Left renal cortex interstitium (tissue), 4 donors: Measurements from ENCODE around the gene FHIT. TPM values are rescaled to one million over a fixed set of nuclear protein-coding genes. Genes with fewer than 3 reads are reported as not detected.

ENCODE experiments used
- DNase-seq, 4 donors: peaks; one replicate each; pipeline ENCODE4 v3.0.0-alpha.2; 2013; ENCODE audit warnings: low read depth in 4 of 4, low spot score in 2 of 4, missing footprints in 1 of 4
- polyA plus RNA-seq, 4 donors: library from polyadenylated mRNA; unstranded; fragments of 120-200 nt; gene quantifications; one replicate each; pipeline ENCODE4 v1.2.1, GENCODE V29; 2013; ENCODE audit not compliant: insufficient read length in 4 of 4

The FHIT gene
- polyA plus RNA-seq, 4 donors = 23.4 to 29.9 (median 26.0) TPM

DNA sequence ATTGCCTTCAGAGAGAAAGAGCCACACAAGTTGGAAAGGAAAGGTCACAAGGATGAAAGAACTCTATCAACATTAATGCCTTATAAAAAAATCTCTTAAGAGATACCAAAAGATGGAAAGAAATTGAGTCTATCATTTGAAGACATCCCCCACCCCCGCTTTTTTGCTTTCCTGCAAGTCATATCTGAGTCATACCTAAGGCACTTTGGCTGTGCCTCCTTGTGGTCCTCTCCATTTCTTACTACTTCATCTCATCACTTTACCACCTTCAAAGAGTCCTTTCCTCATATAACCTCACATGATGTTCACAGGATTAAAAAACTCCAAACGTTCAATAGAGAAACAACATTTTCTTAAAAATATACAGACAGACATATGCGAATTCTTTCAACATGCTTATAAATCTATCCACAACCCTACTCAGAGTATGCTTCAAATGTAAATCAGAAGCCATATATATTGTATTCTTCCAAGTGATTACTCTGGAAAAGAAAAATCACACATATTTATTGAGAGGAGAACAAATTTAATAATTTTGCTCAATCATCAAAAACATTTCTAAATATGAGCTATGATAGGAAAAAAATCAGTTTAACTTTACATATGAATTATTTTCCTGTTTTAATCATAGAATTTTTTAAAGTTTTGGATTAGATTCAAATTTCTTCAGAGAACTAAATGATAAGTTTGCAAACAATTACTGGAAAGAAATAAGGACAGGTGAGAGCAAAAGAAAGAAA, 1197.6 kb downstream of the FHIT start:
- DNase-seq = no peak

DNA sequence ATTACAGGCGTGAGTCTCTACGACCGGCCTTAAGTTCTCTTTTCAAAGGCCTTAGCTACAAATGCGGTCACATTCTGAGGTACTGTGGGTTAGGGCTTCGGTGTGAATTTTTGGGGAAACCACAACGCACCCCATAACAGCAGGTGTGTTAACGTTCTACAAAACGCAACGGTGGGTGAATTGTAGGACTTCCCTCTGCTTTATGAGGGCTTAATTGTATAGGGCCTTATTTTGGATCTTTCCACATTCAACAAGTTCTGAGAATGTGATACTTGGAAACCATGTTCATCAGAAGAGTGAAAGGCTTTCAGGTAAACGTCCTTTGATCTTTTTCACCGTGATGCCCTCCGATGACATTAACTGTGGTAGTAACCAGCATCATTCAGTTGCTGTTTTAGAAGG, 1202.8 kb downstream of the FHIT start:
- no peak for DNase-seq

DNA sequence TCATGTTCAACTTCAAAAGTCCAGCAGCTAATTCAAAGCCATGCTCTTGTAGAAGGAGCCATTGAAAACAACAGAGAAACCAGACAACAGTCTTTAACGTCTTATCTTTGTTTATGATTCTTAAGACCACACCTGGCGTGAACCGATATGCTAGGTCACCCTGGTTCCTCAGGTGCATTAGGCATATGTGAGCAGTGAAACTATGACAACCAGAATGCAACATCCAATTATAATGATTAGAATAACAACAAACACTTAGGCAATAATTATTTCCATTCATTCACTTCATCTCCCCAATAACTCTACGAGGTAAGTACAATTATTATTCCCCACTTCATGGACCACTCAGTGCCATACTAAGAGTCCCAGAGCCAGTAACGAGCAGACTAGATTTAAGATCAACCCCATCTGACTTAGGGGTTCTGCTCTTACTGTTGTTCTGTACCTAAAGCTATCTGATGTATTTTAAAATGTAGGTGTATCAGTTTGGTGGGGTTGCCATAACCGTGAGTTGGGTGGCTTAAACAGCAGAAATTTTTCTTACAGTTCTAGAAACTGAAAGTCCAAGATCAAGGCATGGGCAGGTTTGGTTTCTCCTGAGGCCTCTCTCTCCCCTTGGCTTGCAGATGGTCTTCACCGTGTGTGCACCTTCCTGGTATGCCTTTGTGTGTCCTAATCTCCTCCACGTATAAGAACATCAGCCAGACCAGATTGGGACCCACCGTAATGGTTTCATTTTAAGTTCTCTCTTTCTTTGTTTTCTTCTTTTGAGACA, 1203.6 kb downstream of the FHIT start:
- no peak for DNase-seq

DNA sequence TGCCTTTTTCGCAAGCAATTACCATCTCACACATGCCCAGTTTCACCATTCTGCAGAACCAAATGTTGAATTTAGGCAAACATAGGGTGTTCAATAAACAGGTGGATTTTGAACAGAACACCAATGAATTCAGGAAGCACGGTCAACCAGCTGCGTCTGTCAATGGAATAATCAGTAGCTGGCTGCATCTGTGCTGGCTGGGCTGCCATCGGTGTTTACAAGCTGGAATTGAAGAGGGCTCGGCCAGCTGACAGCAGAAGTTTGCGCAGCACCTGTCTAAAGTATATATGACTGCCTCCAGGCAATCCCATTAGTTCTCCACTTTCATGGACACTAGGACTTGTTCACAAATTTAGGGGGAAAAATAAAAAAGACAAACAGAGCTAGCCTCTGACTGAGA, 1205.0 kb downstream of the FHIT start:
- DNase-seq = no peak

DNA sequence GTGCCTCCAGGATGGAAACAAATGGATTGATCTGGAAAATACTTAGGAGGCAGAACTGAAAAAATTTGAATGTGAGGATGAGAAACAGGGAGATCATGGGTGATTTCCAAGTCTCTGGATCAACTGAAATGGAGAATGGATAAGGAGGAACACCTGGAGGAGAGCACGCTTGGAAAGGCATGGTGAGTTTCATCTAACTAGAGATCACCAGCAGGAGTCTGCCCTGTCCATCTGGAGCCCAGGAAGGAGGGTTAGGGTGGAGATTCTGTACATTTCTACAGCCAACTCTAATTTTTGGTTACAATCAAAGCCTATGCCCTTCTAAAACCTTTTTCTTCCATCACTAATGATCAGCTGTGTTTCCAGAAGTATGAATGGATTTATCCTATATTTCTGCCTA, 1205.6 kb downstream of the FHIT start:
- no peak for DNase-seq

GRCh38 chr3:60036803-60037202, 1214.4 kb downstream of the FHIT start:
- DNase-seq = no peak

DNA sequence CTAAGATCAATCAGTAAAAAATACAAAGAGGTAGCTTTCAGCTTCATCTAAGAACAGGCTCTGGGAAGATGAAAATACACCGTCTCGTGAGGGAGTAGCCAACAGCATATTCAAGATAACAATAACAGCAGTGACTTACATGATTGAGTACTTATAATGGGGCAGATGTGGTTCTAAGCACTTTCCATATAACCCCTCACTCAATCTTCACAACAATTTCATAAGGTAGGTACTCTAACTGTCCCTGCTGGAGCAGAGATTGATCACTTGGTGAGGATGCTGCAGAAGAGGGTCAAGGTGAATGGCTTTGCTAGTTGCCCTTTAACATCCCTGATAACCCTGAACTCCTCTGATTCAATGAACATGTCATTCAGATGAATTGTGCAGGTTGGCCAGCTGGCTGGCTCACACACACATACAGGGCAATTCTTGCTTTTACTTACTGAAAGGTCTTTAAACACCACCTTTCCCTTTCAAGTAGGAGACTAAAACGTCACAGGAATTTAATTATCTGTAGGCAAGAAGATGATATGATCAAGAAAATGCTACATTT, 1217.3 kb downstream of the FHIT start:
- DNase-seq = no peak

- no peak for DNase-seq
Observed at GRCh38 chr3:60030982-60031381, 1220.3 kb downstream of the FHIT start.

DNA sequence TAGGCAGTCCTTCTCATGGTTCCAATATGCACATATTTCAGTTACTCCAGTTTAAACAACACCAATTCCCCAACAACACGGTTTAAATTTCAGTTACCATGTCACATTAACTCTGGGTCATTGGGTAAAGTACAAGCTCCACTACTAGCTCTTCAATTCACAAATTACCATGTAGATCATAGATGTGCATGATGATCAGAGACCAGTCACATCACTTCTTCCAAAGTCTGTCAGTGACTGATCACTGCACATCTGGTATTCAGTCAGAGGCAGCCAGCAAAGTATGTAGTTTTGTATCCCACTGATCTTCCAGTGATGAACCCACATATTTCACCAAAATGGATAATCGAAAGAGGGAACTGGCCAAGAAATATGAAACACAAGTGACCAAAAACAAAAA, 1223.0 kb downstream of the FHIT start:
- DNase-seq = no peak

DNA sequence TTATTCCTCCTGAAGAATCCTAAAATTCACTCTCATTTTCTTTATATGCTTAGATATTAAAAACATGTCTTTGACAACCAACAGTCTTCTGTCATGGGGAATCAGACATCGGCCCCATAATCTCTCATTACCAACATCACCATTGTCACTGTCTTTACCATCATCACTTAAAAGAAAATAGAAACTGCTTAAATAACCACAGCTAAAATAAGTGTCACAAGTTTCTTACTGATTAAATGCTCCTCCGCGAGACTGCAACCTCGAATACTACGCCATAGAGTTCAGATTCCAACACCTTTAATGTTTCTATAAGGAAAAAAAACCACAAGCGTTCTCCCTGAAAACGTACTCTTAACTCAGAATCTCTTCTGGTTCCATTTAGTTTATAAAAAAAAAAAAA, 1223.9 kb downstream of the FHIT start:
- DNase-seq = no peak

DNA sequence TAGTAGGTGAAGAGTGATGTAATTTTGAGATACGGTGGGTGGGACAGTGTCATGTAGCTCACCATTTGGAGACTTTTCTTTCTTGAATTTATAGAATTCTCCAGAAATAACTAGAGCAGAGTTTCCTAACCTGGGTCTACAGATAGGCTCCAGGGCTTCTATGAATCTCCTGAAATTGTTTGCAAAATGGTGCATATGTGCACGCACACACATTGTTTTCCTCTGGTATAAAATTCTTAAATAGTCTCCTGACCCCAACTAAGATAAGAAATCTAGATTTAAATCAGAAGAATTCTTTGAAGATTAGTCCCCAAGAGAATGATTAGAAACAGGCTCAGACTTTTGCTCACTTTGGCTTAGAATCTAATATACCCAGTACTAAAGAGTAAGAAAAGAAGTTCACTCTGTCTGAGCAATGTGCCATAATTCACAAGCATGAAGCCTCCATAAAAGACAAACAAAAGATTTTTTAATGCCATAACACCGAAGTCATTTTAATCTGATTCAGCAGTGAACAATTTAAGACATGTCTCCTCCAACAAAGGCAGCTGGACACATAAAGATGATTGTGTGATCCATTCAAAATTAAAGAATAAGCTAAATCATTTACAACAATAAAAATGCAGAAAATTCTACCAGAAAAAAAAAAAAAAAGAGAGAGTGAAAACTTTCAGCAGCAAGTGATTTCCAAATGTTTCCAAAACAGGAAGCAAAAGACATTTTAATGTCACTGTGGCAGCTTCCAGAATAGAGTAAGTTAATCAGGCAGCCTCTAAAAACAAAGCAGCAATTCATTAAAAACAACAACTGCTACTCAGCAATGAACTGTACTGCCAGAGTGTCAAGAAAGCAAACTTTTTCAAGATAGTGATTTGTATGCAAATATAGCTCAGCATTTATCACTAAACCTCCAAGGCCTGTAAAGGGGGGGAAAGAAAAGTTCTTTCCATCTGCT, 1225.9 kb downstream of the FHIT start:
- DNase-seq = peak; percentile 11 to 27 (median 23)

GRCh38 chr3:60024400-60024799, 1226.9 kb downstream of the FHIT start:
- no peak for DNase-seq

- DNase-seq = no peak
Observed at GRCh38 chr3:60023189-60023588, 1228.1 kb downstream of the FHIT start.

- no peak for DNase-seq
Observed at GRCh38 chr3:60017631-60018030, 1233.6 kb downstream of the FHIT start.

GRCh38 chr3:60015032-60015705, 1236.1 kb downstream of the FHIT start:
- no peak for DNase-seq

DNA sequence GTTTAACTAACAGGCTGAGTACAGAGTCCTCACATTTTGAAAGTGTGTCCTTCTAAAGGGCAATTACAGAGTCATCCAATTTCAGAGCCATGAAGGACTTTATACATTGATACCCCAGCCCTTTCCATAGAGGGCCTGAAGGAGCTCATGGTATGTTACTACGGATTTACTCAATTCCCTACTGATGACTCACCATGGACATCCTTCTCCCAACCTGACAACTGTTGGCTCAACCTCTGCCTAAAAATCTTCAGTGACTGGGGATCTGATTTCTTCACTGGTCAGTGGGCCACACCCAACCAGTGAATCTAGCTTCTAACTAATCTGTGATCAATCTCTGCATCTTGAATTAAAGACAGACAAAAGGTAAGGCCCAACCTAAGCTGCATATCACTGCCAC, 1238.0 kb downstream of the FHIT start:
- no peak for DNase-seq

DNA sequence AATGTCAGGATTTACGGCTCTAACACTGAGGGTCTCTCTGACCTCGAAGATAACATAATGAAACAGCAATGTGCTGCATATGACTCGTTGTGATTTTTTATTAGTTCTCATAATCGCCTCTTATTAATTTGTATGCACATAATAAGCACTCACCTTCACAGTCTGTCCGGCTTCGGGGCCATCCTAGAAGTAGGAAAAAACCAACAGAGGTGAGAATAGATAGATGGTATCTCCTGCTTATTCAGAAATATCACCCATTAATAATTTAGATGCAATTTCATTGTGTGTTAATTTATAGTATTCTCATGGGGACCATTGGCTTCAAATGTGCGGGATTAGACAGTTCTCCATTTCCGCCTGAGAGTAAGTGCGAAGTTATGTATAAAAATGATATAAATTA, 1240.0 kb downstream of the FHIT start:
- no peak for DNase-seq

DNA sequence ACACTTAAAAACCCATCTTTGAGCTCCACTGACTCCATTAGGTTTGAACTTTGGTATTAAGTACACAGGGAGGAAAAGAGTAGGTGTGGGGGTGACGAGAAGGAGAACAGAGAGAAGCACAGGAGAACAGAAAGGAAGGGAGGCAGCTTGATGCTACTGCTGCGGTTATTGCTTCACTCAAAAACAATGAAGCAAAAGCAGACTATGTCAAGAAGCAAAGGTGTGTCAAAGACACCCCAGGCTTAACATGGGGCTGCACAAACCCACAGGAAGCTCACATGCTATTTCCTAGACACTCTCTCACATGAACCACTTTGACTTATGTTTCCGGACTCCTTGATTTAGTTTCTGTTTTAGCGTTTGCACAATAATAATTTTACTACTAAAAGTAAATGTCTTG, 1240.5 kb downstream of the FHIT start:
- no peak for DNase-seq

DNA sequence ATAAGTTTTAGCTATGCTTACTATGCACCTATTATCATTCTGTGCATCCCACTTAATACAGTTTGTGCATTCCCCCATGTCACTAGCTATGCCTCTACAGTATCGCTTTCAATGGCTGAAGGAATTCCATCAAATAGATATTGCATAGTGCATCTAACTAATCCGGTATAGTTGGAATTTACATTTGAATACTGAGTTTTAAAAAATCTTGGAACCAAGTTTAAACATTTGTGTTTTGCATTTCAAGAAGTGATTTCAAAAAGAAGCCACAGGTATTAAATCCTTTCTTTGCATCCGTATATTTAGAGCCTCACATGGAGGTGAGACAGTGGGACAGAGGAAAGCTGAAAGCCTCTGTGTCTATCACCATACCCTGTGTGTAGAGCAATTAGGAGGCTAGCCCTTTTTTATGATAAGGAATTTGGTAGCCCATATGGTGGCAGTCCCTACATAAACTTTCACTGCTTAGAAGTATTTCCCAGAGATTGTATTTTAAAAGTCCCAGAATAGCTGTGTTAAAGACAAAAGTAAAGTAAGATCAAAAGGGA, 1241.2 kb downstream of the FHIT start:
- DNase-seq = no peak

GRCh38 chr3:60001369-60001768, 1249.9 kb downstream of the FHIT start:
- DNase-seq = no peak
